ENCODE measurements around the gene TERC.

The TERC gene

GRCh38 chr3:169759256-169759655 lies 5.6 kb downstream of the TERC start:
- no peak for TF ChIP-seq CTCF (IDR thresholded peaks at IDR 0.05; ENCODE audit: borderline replicate concordance, control extremely low read depth, extremely low read depth, insufficient read depth, missing control alignments)
- in situ Hi-C loops (cut with MboI; ENCODE audit: low sequenced_read_pairs, unreplicated experiment) = no loop called here
- DNase-seq (ENCODE audit: low spot score) = no peak

GRCh38 chr3:169758359-169758994 lies 6.4 kb downstream of the TERC start:
- in situ Hi-C loops (cut with MboI; ENCODE audit: low sequenced_read_pairs, unreplicated experiment) = no loop called here
- TF ChIP-seq CTCF (IDR thresholded peaks at IDR 0.05; ENCODE audit: borderline replicate concordance, control extremely low read depth, extremely low read depth, insufficient read depth, missing control alignments) = no peak
- no peak for DNase-seq (ENCODE audit: low spot score)

GRCh38 chr3:169755488-169755887 lies 9.4 kb downstream of the TERC start:
- in situ Hi-C loops (cut with MboI; ENCODE audit: low sequenced_read_pairs, unreplicated experiment) = no loop called here
- no peak for TF ChIP-seq CTCF (IDR thresholded peaks at IDR 0.05; ENCODE audit: borderline replicate concordance, control extremely low read depth, extremely low read depth, insufficient read depth, missing control alignments)
- DNase-seq (ENCODE audit: low spot score) = no peak

GRCh38 chr3:169754711-169755110 lies 10.1 kb downstream of the TERC start:
- in situ Hi-C loops (cut with MboI; ENCODE audit: low sequenced_read_pairs, unreplicated experiment) = no loop called here
- TF ChIP-seq CTCF (IDR thresholded peaks at IDR 0.05; ENCODE audit: borderline replicate concordance, control extremely low read depth, extremely low read depth, insufficient read depth, missing control alignments) = no peak
- DNase-seq (ENCODE audit: low spot score) = no peak

GRCh38 chr3:169751875-169752274 lies 13.0 kb downstream of the TERC start:
- in situ Hi-C loops (cut with MboI; ENCODE audit: low sequenced_read_pairs, unreplicated experiment) = no loop called here
- no peak for DNase-seq (ENCODE audit: low spot score)
- no peak for TF ChIP-seq CTCF (IDR thresholded peaks at IDR 0.05; ENCODE audit: borderline replicate concordance, control extremely low read depth, extremely low read depth, insufficient read depth, missing control alignments)

- TF ChIP-seq CTCF (IDR thresholded peaks at IDR 0.05; ENCODE audit: borderline replicate concordance, control extremely low read depth, extremely low read depth, insufficient read depth, missing control alignments) = no peak
- DNase-seq (ENCODE audit: low spot score) = no peak
- in situ Hi-C loops (cut with MboI; ENCODE audit: low sequenced_read_pairs, unreplicated experiment) = no loop called here
These were observed 14.2 kb downstream of the TERC start for GRCh38 chr3:169750665-169751064.

Data from GM13976 (cell line).